K562 (cell line): Measurements from ENCODE around the gene PSMD13. TPM values are rescaled to one million over a fixed set of nuclear protein-coding genes. Genes with fewer than 3 reads are reported as not detected.

Experiments
- E2F4 ChIP-seq: sonication (generic); formaldehyde crosslinking; IDR thresholded peaks from 2 replicates; pipeline ENCODE4 v1.8.0; 2022; ENCODE audit warnings: mild to moderate bottlenecking, low read depth, missing genetic modification reagents
- ESRRB ChIP-seq: fragments of 250-450 bp; sonication (Bioruptor Pico); IDR thresholded peaks from 2 replicates; pipeline ENCODE4 v1.5.0; 2020; ENCODE audit warnings: mild to moderate bottlenecking, moderate library complexity, borderline replicate concordance
- ETS1 ChIP-seq: conservative IDR thresholded peaks from 2 replicates; pipeline ENCODE4 v1.6.1; 2011; ENCODE audit warnings: low read depth, mild to moderate bottlenecking, low read length; ENCODE audit not compliant: control insufficient read depth
- FOXK2 ChIP-seq, 2 experiments: fragments of 450-650 bp; IDR thresholded peaks in 1 of 2; conservative IDR thresholded peaks in 1 of 2; 2 replicates each; pipeline ENCODE4 v1.6.1; 2016; ENCODE audit warnings: low read depth in 2 of 2, mild to moderate bottlenecking in 1 of 2
- GTF2F1 ChIP-seq: IDR thresholded peaks from 2 replicates; pipeline ENCODE4 v1.6.1; 2011; ENCODE audit warnings: low read depth, low read length, improper control_type of control experiment
- HNRNPK ChIP-seq: fragments of 200-400 bp; formaldehyde crosslinking; IDR thresholded peaks from one replicate; pipeline ENCODE4 v1.6.1; 2018; ENCODE audit warnings: mild to moderate bottlenecking, low read depth, low read length; ENCODE audit not compliant: poor library complexity, severe bottlenecking
- LEF1 ChIP-seq: fragments of 450-650 bp; IDR thresholded peaks from 2 replicates; pipeline ENCODE4 v1.6.1; 2016; ENCODE audit warnings: mild to moderate bottlenecking
- MTF1 ChIP-seq: fragments of 250-450 bp; sonication (Bioruptor Pico); IDR thresholded peaks from 2 replicates; pipeline ENCODE4 v1.9.0; 2021; ENCODE audit warnings: moderate library complexity, mild to moderate bottlenecking, inconsistent platforms, borderline replicate concordance
- SIX5 ChIP-seq, 2 experiments: IDR thresholded peaks; 2 replicates each; pipeline ENCODE4 v1.6.1; 2011; ENCODE audit warnings: low read length in 2 of 2, borderline replicate concordance in 1 of 2, low read depth in 1 of 2, mild to moderate bottlenecking in 1 of 2, moderate library complexity in 1 of 2; ENCODE audit not compliant: insufficient read depth in 1 of 2
- SMC3 ChIP-seq: conservative IDR thresholded peaks from 2 replicates; pipeline ENCODE4 v1.6.1; 2011; ENCODE audit warnings: low read depth, low read length, improper control_type of control experiment; ENCODE audit not compliant: insufficient read depth
- SNAPC5 ChIP-seq: fragments of 250-450 bp; sonication (Bioruptor Pico); IDR thresholded peaks from 2 replicates; pipeline ENCODE4 v1.8.0; 2021; ENCODE audit warnings: moderate library complexity, mild to moderate bottlenecking, inconsistent platforms
- THRA ChIP-seq: fragments of 450-650 bp; IDR thresholded peaks from 2 replicates; pipeline ENCODE4 v1.6.1; 2017; ENCODE audit warnings: mild to moderate bottlenecking, moderate library complexity
- ZBTB5 ChIP-seq: fragments of 450-650 bp; IDR thresholded peaks from 2 replicates; pipeline ENCODE4 v1.6.1; 2017; ENCODE audit warnings: antibody characterized with exemption
- ZFP30 ChIP-seq: fragments of 250-450 bp; sonication (Bioruptor Pico); IDR thresholded peaks from 2 replicates; pipeline ENCODE4 v1.8.0; 2022; ENCODE audit warnings: moderate library complexity, mild to moderate bottlenecking, inconsistent platforms, borderline replicate concordance
- ZKSCAN3 ChIP-seq: fragments of 250-450 bp; sonication (Bioruptor Pico); IDR thresholded peaks from 2 replicates; pipeline ENCODE4 v1.4.0; 2020
- ZNF197 ChIP-seq: fragments of 200-800 bp; sonication (Bioruptor generic); IDR thresholded peaks from 2 replicates; pipeline ENCODE4 v1.6.1; 2016; ENCODE audit warnings: low read depth, missing genetic modification characterization, missing compliant biosample characterization
- ZNF395 ChIP-seq: fragments of 200-800 bp; sonication (Bioruptor generic); IDR thresholded peaks from 2 replicates; pipeline ENCODE4 v1.6.1; 2017; ENCODE audit warnings: missing genetic modification characterization, missing compliant biosample characterization
- ZNF408 ChIP-seq: fragments of 250-450 bp; sonication (Bioruptor Pico); IDR thresholded peaks from 2 replicates; pipeline ENCODE4 v1.4.0; 2020; ENCODE audit warnings: low read depth, mild to moderate bottlenecking, moderate library complexity
- polyA plus RNA-seq, 8 experiments: library from polyadenylated mRNA; depleted of rRNA in 4 of 8; stranded (reverse) in 5 of 8; unstranded in 3 of 8; fragments of >200 nt; fragmentation: Nextera tagmentation in 2 of 8; fragmentation: Illumina TruSeq in 1 of 8; extraction: Ambion mirVana in 2 of 8; extraction: Trizol in 1 of 8; gene quantifications; 2 replicates each; pipeline versions ENCODE4 v1.2.1 to v1.2.3, GENCODE V29; 2011 to 2014; ENCODE audit warnings: inconsistent platforms in 1 of 8, missing spikeins in 1 of 8
- total RNA-seq, 7 experiments: library from RNA; depleted of rRNA in 6 of 7; stranded (reverse); fragments of >200 nt in 6 of 7; fragmentation: Illumina TruSeq in 2 of 7; extraction: Trizol in 2 of 7; gene quantifications; 2 replicates each; pipeline versions ENCODE4 v1.2.1 to v1.2.3, GENCODE V29; 2011 to 2021; ENCODE audit warnings: low replicate concordance in 1 of 7

The PSMD13 gene
- total and polyA plus RNA-seq, 9 of the 15 experiments (the other 6 are each of a cell fraction or from before 2014, with no cell fraction given): 185 to 383 (median 267) TPM

GRCh38 chr11:236774-237767 lies at the start of gene PSMD13 (continued):
- no peak for TF ChIP-seq ZNF395 (CRISPR knock-in tag)
- no peak for TF ChIP-seq SIX5 (IDR thresholded peaks at IDR 0.05; ENCODE audit: borderline replicate concordance in 1 of 2, insufficient read depth in 1 of 2, low read depth in 1 of 2, low read length in 2 of 2)
- no peak for TF ChIP-seq MTF1 (CRISPR knock-in tag)
- TF ChIP-seq ESRRB: no peak
- no peak; the same call in 1 of the 2 replicates for TF ChIP-seq ETS1
- no peak for TF ChIP-seq LEF1
- no peak for TF ChIP-seq SNAPC5 (CRISPR knock-in tag)
- TF ChIP-seq ZKSCAN3 (CRISPR knock-in tag): no peak
- no peak for TF ChIP-seq ZNF197 (CRISPR knock-in tag)
- peak; percentile 29 to 34; a peak in 1 of 4 replicates for TF ChIP-seq FOXK2 (conservative IDR thresholded peaks at IDR 0.05 in 1 of 2, IDR thresholded peaks at IDR 0.05 in 1 of 2; ENCODE audit: low read depth in 2 of 2)
- no peak for TF ChIP-seq THRA
- TF ChIP-seq GTF2F1: no peak
- TF ChIP-seq ZNF408 (CRISPR knock-in tag): no peak
- no peak for TF ChIP-seq E2F4 (CRISPR knock-in tag)
- no peak for TF ChIP-seq HNRNPK
- TF ChIP-seq SMC3: no peak
- no peak for TF ChIP-seq ZFP30 (CRISPR knock-in tag)
- no peak for TF ChIP-seq ZBTB5
